HCT116 (cell line): Measurements from ENCODE around the gene ATP5F1D. TPM values are rescaled to one million over a fixed set of nuclear protein-coding genes. Genes with fewer than 3 reads are reported as not detected.
A peak's percentile ranks its signal among the peaks of the same experiment; 100 is the strongest.

ENCODE experiments used
- ATAC-seq: fragments of 200-7000 bp; cut with Tn5 transposase; 2 replicates; pipeline ENCODE4 v1.9.1; 2020; ENCODE audit warnings: mild to moderate bottlenecking, moderate library complexity
- BruUV-seq: library from RNA; stranded (reverse); fragments of 400-500 nt; replicated peaks from 2 replicates; lab custom pipeline; 2021; lab: Mats Ljungman, UMichigan
- CTCF ChIA-PET: fragments of 300-600 bp; sonication (Branson Sonifier 250); formaldehyde crosslinking; loops from one replicate; lab custom pipeline; 2021; ENCODE audit warnings: antibody characterized with exemption; lab: Charles Lee
- POLR2A ChIA-PET: fragments of 300-600, 350-600 bp; sonication (Branson Sonifier 250); formaldehyde crosslinking; loops from one replicate; lab custom pipeline; 2021; ENCODE audit warnings: antibody characterized with exemption; lab: Charles Lee
- RAD21 ChIA-PET, 2 experiments: fragments of 300-600 bp; sonication (Branson Sonifier 250); formaldehyde crosslinking; loops; one replicate each; lab custom pipeline; 2023; ENCODE audit warnings: low total read pairs in 2 of 2; ENCODE audit not compliant: uncharacterized antibody in 2 of 2, unreplicated experiment in 2 of 2, low non-redundant PET in 1 of 2; lab: Charles Lee
- DNase-seq: peaks from one replicate; pipeline ENCODE4 v3.0.0-alpha.2; 2010; ENCODE audit warnings: low read depth, low spot score
- H2AFZ ChIP-seq: fragments of 200-600 bp; shearing (Covaris generic), sonication (generic); 2 replicates; pipeline ENCODE4 v1.6.1; 2017; ENCODE audit warnings: low read depth, mixed run types, mixed read lengths, antibody characterized with exemption, low read length; ENCODE audit not compliant: poor library complexity, severe bottlenecking
- H3K27ac ChIP-seq: 2 replicates; pipeline ENCODE4 v1.5.1; 2012; ENCODE audit warnings: low read depth, low read length
- H3K27me3 ChIP-seq: fragments of 200-600 bp; sonication (generic); 2 replicates; pipeline ENCODE4 v1.6.1; 2016; ENCODE audit warnings: mixed run types, low read length, mixed read lengths; ENCODE audit not compliant: insufficient read depth
- H3K36me3 ChIP-seq, 2 experiments: fragments of 200-500 bp in 1 of 2; fragments of 200-600 bp in 1 of 2; sonication (Bioruptor generic) in 1 of 2; sonication (generic) in 1 of 2; 2 replicates each; pipeline versions ENCODE4 v1.5.1 to v1.6.1; 2014 to 2016; ENCODE audit warnings: low read length in 2 of 2, inconsistent platforms in 1 of 2, mixed read lengths in 1 of 2, mixed run types in 1 of 2; ENCODE audit not compliant: insufficient read depth in 2 of 2, control insufficient read depth in 1 of 2
- H3K4me1 ChIP-seq, 2 experiments: fragments of 200-600 bp in 1 of 2; sonication (generic) in 1 of 2; 2 replicates each; pipeline versions ENCODE4 v1.5.1 to v1.6.1; 2012 to 2017; ENCODE audit warnings: low read length in 2 of 2, inconsistent platforms in 1 of 2, mild to moderate bottlenecking in 1 of 2, mixed read lengths in 1 of 2, mixed run types in 1 of 2, moderate library complexity in 1 of 2; ENCODE audit not compliant: insufficient read depth in 2 of 2, control insufficient read depth in 1 of 2
- H3K4me2 ChIP-seq: fragments of 200-600 bp; sonication (generic); 2 replicates; pipeline ENCODE4 v1.6.1; 2017; ENCODE audit warnings: mixed run types, low read length, mixed read lengths
- H3K4me3 ChIP-seq, 2 experiments: fragments of 200-600 bp in 1 of 2; sonication (generic) in 1 of 2; replicated peaks in 1 of 2; 2 replicates each; pipeline ENCODE4 v1.5.1; 2011 to 2016; ENCODE audit warnings: low read length in 2 of 2, control low read depth in 1 of 2, low read depth in 1 of 2, mild to moderate bottlenecking in 1 of 2, mixed read lengths in 1 of 2, mixed run types in 1 of 2
- H3K79me2 ChIP-seq: fragments of 200-600 bp; sonication (generic); 2 replicates; pipeline ENCODE4 v1.6.1; 2017; ENCODE audit warnings: mild to moderate bottlenecking, mixed run types, low read length, moderate library complexity, mixed read lengths; ENCODE audit not compliant: insufficient read depth
- H3K9ac ChIP-seq: fragments of 200-600 bp; sonication (generic); 2 replicates; pipeline ENCODE4 v1.6.1; 2016; ENCODE audit warnings: low read length, mixed read lengths
- H3K9me2 ChIP-seq: fragments of 200-600 bp; sonication (generic), shearing (Covaris generic); 2 replicates; pipeline ENCODE4 v1.6.1; 2017; ENCODE audit warnings: mixed run types, mild to moderate bottlenecking, moderate library complexity; ENCODE audit not compliant: insufficient read depth
- H3K9me3 ChIP-seq, 2 experiments: fragments of 200-500 bp in 1 of 2; fragments of 200-600 bp in 1 of 2; sonication (Bioruptor generic) in 1 of 2; sonication (generic) in 1 of 2; 2 replicates each; pipeline ENCODE4 v1.6.1; 2014 to 2017; ENCODE audit warnings: low read length in 2 of 2, mixed read lengths in 2 of 2, inconsistent platforms in 1 of 2, low read depth in 1 of 2, mild to moderate bottlenecking in 1 of 2, mixed run types in 1 of 2, moderate library complexity in 1 of 2; ENCODE audit not compliant: control insufficient read depth in 1 of 2, insufficient read depth in 1 of 2
- H4K20me1 ChIP-seq: fragments of 200-600 bp; sonication (generic), shearing (Covaris generic); 2 replicates; pipeline ENCODE4 v1.6.1; 2017; ENCODE audit warnings: mixed run types, mild to moderate bottlenecking, moderate library complexity; ENCODE audit not compliant: insufficient read depth
- ATF3 ChIP-seq: IDR thresholded peaks from 2 replicates; pipeline ENCODE4 v1.6.1; 2012
- CBX3 ChIP-seq: IDR thresholded peaks from 2 replicates; pipeline ENCODE4 v1.6.1; 2012; ENCODE audit warnings: low read depth
- CEBPB ChIP-seq: IDR thresholded peaks from 2 replicates; pipeline ENCODE4 v1.6.1; 2012; ENCODE audit warnings: low read depth
- ELF1 ChIP-seq: IDR thresholded peaks from 2 replicates; pipeline ENCODE4 v1.6.1; 2012; ENCODE audit warnings: low read depth, borderline replicate concordance
- EZH2 ChIP-seq: fragments of 200-600 bp; sonication (generic); IDR thresholded peaks from 2 replicates; pipeline ENCODE4 v1.6.1; 2017; ENCODE audit warnings: antibody characterized with exemption, mixed run types
- EZH2phosphoT487 ChIP-seq: fragments of 200-600 bp; IDR thresholded peaks from 2 replicates; pipeline ENCODE4 v1.6.1; 2018; ENCODE audit warnings: antibody characterized with exemption, borderline replicate concordance
- FOSL1 ChIP-seq: IDR thresholded peaks from 2 replicates; pipeline ENCODE4 v1.6.1; 2012; ENCODE audit warnings: low read depth
- JUND ChIP-seq: IDR thresholded peaks from 2 replicates; pipeline ENCODE4 v1.6.1; 2012
- MAX ChIP-seq: IDR thresholded peaks from 2 replicates; pipeline ENCODE4 v1.6.1; 2012
- POLR2A ChIP-seq: IDR thresholded peaks from 2 replicates; pipeline ENCODE4 v1.7.0; 2011; ENCODE audit warnings: borderline replicate concordance; ENCODE audit not compliant: insufficient read depth, insufficient read length; ENCODE audit errors: extremely low read depth
- POLR2AphosphoS5 ChIP-seq: IDR thresholded peaks from 2 replicates; pipeline ENCODE4 v1.6.1; 2011; ENCODE audit warnings: mild to moderate bottlenecking, low read depth, low read length, moderate library complexity
- SIN3A ChIP-seq: IDR thresholded peaks from 2 replicates; pipeline ENCODE4 v1.6.1; 2012; ENCODE audit warnings: low read depth
- SP1 ChIP-seq: IDR thresholded peaks from 2 replicates; pipeline ENCODE4 v1.6.1; 2012; ENCODE audit warnings: low read depth
- SRF ChIP-seq: IDR thresholded peaks from 2 replicates; pipeline ENCODE4 v1.6.1; 2012; ENCODE audit warnings: low read depth
- TCF7L2 ChIP-seq: IDR thresholded peaks from 2 replicates; pipeline ENCODE4 v1.7.0; 2011; ENCODE audit warnings: borderline replicate concordance, inconsistent platforms; ENCODE audit not compliant: insufficient read depth, insufficient read length; ENCODE audit errors: extremely low read depth
- YY1 ChIP-seq: IDR thresholded peaks from 2 replicates; pipeline ENCODE4 v1.6.1; 2011; ENCODE audit warnings: low read length, low read depth, moderate library complexity, mild to moderate bottlenecking; ENCODE audit not compliant: insufficient replicate concordance; ENCODE audit errors: extremely low read depth
- ZBTB33 ChIP-seq: IDR thresholded peaks from 2 replicates; pipeline ENCODE4 v1.6.1; 2011; ENCODE audit warnings: mild to moderate bottlenecking, low read length, moderate library complexity; ENCODE audit not compliant: insufficient replicate concordance; ENCODE audit errors: extremely low read depth
- ZNF274 ChIP-seq: fragments of 200-500 bp; sonication (Bioruptor generic); IDR thresholded peaks from 2 replicates; pipeline ENCODE4 v1.6.1; 2014; ENCODE audit warnings: mild to moderate bottlenecking, low read depth, low read length, inconsistent platforms
- intact Hi-C: fragments of 100-400 bp; cut with micrococcal nuclease; formaldehyde crosslinking; loops from 2 replicates; pipeline ENCODE4 v1.10.0; 2022
- total RNA-seq: library from RNA; stranded (reverse); gene quantifications from one replicate; pipeline ENCODE4 v1.2.1, GENCODE V29; 2021; ENCODE audit not compliant: unreplicated experiment
- TF ChIP-seq, protein P1 (sequence below): IDR thresholded peaks from 2 replicates; pipeline ENCODE4 v1.6.1; 2012; ENCODE audit warnings: low read depth

ATP5F1D gene
- total RNA-seq, 1 experiment from 2014 or later, result 428 TPM

DNA sequence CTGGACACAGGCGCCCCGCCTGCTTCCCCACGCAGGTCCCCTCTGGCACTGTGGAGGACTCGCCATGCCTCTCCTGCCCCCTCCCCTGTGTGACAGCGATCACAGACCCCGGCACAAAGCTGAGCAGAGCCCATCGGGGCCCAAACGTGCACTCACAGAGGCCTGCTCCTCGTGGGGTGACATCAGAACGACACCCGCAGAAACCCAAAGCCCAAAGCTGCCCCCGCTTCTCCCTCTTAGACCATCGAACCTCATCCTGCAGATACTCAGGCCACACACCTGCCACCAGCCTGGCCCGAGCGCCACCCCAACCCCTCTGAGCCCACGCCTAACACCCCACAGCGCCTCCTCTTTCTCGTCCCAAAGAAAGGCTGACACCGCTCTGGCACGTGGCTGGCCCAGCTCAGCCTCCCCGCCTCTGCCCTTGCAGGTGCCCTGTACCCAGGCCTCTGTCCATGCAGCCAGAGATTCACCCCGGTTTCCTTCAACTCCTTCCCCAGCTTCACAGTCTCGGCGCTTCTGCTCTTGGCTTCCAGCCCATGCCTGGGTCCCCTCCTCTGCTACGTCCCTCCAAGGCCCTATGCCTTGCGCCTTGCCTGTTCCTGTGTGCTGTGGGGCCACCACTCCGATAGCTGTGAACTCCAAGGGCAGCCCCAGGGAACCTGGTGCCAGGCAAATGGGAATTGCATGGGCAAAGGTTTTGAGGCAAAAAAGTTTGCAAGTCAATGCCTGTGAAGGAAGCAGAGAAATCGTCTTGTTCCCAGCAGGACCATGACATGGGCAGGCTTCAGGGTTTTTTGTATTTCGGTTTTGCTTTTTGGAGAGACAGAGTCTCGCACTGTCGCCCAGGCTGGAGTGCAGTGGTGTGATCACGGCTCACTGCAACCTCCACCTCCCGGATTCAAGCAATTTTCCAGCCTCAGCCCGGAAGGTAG lies 2.9 kb upstream of the ATP5F1D start:
- peak overlapping the region; percentile 94 for H3K27ac ChIP-seq
- RAD21 ChIA-PET, result interaction anchor here in 1 of 2 experiments (0.8 kb wide), 1 partner anchor 125 kb away, joined by 3 read pairs; no protein-coding TSS in a partner anchor
- no peak overlapping the region for H2AFZ ChIP-seq
- H3K36me3 ChIP-seq, result peaks cover 3 to 18% of the 10 kb centered on the region in 2 experiments; a peak in 2 of 4 replicates
- intact Hi-C loops, result no loop called here
- no peaks in the 10 kb centered on the region for H3K9me2 ChIP-seq
- BruUV-seq, result no TSS peak
- CTCF ChIA-PET, result interaction anchor here (1.0 to 1.1 kb wide), 2 partner anchors 18 to 125 kb away, joined by 3 read pairs; no protein-coding TSS in a partner anchor
- H3K79me2 ChIP-seq, result peaks cover 42% of the 10 kb centered on the region
- peak overlapping the region; percentile 99 for H3K9ac ChIP-seq
- no peaks in the 10 kb centered on the region for H4K20me1 ChIP-seq
- DNase-seq (no peak), ATAC-seq (no peak)
- peak overlapping the region; percentile 37 to 47 for H3K4me3 ChIP-seq
- no peak for TF ChIP-seq SRF
- no peak for TF ChIP-seq ZBTB33
- no peak for TF ChIP-seq EZH2
- no peak for TF ChIP-seq ATF3
- no peak for TF ChIP-seq JUND
- TF ChIP-seq POLR2AphosphoS5, result no peak
- no peak for TF ChIP-seq MAX
- no peak for TF ChIP-seq CBX3
- TF ChIP-seq EZH2phosphoT487, result no peak
- TF ChIP-seq ZNF274, result no peak
- no peak for TF ChIP-seq SP1
- no peak for TF ChIP-seq POLR2A
- TF ChIP-seq, protein P1, sequence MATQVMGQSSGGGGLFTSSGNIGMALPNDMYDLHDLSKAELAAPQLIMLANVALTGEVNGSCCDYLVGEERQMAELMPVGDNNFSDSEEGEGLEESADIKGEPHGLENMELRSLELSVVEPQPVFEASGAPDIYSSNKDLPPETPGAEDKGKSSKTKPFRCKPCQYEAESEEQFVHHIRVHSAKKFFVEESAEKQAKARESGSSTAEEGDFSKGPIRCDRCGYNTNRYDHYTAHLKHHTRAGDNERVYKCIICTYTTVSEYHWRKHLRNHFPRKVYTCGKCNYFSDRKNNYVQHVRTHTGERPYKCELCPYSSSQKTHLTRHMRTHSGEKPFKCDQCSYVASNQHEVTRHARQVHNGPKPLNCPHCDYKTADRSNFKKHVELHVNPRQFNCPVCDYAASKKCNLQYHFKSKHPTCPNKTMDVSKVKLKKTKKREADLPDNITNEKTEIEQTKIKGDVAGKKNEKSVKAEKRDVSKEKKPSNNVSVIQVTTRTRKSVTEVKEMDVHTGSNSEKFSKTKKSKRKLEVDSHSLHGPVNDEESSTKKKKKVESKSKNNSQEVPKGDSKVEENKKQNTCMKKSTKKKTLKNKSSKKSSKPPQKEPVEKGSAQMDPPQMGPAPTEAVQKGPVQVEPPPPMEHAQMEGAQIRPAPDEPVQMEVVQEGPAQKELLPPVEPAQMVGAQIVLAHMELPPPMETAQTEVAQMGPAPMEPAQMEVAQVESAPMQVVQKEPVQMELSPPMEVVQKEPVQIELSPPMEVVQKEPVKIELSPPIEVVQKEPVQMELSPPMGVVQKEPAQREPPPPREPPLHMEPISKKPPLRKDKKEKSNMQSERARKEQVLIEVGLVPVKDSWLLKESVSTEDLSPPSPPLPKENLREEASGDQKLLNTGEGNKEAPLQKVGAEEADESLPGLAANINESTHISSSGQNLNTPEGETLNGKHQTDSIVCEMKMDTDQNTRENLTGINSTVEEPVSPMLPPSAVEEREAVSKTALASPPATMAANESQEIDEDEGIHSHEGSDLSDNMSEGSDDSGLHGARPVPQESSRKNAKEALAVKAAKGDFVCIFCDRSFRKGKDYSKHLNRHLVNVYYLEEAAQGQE, result no peak
- no peak for TF ChIP-seq CEBPB
- no peak for TF ChIP-seq ELF1
- no peak for TF ChIP-seq FOSL1
- TF ChIP-seq TCF7L2, result no peak
- no peak for TF ChIP-seq SIN3A
- no peak for TF ChIP-seq YY1
- H3K4me1 ChIP-seq, result peaks cover 35 to 51% of the 10 kb centered on the region in 2 experiments
- no peaks in the 10 kb centered on the region for H3K9me3 ChIP-seq
- H3K4me2 ChIP-seq, result peak overlapping the region; percentile 98
- POLR2A ChIA-PET, result interaction anchor here (0.9 to 1.8 kb wide), 3 partner anchors 28 to 125 kb away, joined by 3 to 9 read pairs (median 4); partner anchors contain the start of gene CIRBP
- H3K27me3 ChIP-seq, result no peaks in the 10 kb centered on the region
